Measurements from ENCODE around the gene TGFBR2. TPM values are rescaled to one million over a fixed set of nuclear protein-coding genes. Genes with fewer than 3 reads are reported as not detected.

The TGFBR2 gene
- total RNA-seq, 2 donors from 2014 or later, result 6.0 to 9.6 TPM

DNA sequence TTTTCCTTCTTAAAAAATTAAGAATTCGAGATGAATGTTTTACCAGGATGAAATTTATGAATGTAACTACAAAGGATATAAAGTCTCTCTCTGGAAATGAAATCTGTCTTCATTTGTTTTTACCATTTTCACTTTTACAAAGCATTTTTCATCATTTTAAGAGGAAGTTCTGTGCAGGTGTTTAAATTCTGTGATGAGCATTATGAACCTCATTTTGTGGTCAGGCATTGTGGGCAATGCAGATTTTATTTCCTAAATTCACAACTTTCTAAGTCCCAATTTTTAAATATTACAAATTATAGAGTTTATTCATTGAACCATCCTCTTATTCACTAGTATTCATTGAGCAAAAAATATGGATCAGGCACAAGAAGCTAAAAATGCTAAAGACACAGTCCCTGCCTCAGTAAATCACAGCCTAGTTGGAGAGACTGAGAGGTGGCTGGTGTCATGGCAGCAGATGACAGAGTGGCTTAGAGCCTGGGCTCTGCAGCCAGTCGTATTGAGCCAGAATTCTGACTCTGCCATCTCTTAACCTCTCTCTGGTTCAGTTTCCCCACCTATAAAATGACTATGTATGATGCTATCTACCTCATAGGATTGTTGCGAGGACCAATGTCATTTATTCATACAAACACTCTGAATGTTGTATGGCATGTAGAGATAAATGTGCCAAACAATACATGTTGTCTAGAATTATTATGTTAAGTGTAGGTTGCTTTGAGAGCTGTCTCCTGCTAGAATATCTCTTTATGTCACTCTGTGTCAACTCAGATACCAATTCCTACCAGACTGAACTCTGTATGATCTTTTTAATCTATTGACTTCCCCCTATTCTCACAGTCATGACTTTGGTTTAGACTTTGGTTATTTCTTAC is 7.5 kb upstream of the TGFBR2 start:
- no peak overlapping the region for H3K9ac ChIP-seq (ENCODE audit: extremely low read depth, low read length, poor library complexity, severe bottlenecking)
- H3K4me1 ChIP-seq (ENCODE audit: control insufficient read depth, insufficient read depth, low read length), result no peaks in the 10 kb centered on the region
- H3K27ac ChIP-seq (ENCODE audit: low read depth, low read length), result no peak overlapping the region
- no peak overlapping the region for H3K27ac Mint-ChIP-seq
- H3K27me3 ChIP-seq (ENCODE audit: control insufficient read depth, insufficient read depth, low read length, poor library complexity, severe bottlenecking), result no peaks in the 10 kb centered on the region
- no peak for DNase-seq
- no peaks in the 10 kb centered on the region for H3K36me3 ChIP-seq (ENCODE audit: control insufficient read depth, insufficient read depth, low read length)
- no peak overlapping the region for H3K4me3 ChIP-seq (ENCODE audit: low read length)
- H3K27me3 Mint-ChIP-seq (ENCODE audit: insufficient read depth), result no peaks in the 10 kb centered on the region
- H3K4me1 Mint-ChIP-seq, result peaks cover 12% of the 10 kb centered on the region
- no peaks in the 10 kb centered on the region for H3K9me3 ChIP-seq (ENCODE audit: control insufficient read depth, low read length)
- WGBS, 2 experiments (ENCODE audit: insufficient coverage in 1 of 2, insufficient read length in 1 of 2), result 96 to 100% methylated on average over 1 to 3 of the region's 3 CpGs
- H3K4me3 Mint-ChIP-seq, result no peak overlapping the region
- H3K9me3 Mint-ChIP-seq, result no peaks in the 10 kb centered on the region
- H3K36me3 Mint-ChIP-seq (ENCODE audit: low read depth), result no peaks in the 10 kb centered on the region
- TF ChIP-seq CTCF (conservative IDR thresholded peaks at IDR 0.05), result no peak

- no peak for DNase-seq
- H3K9me3 Mint-ChIP-seq, result no peaks in the 10 kb centered on the region
- Histone ChIP-seq H3K9me3 (ENCODE audit: control insufficient read depth, low read length) (no peaks in the 10 kb centered on the region), H3K9ac (ENCODE audit: extremely low read depth, low read length, poor library complexity, severe bottlenecking) (no peak overlapping the region), H3K27ac (ENCODE audit: low read depth, low read length) (no peak overlapping the region), H3K4me1 (ENCODE audit: control insufficient read depth, insufficient read depth, low read length) (no peaks in the 10 kb centered on the region), H3K36me3 (ENCODE audit: control insufficient read depth, insufficient read depth, low read length) (no peaks in the 10 kb centered on the region), H3K4me3 (ENCODE audit: low read length) (no peak overlapping the region), H3K27me3 (ENCODE audit: control insufficient read depth, insufficient read depth, low read length, poor library complexity, severe bottlenecking) (peaks cover 4% of the 10 kb centered on the region)
- no peaks in the 10 kb centered on the region for H3K36me3 Mint-ChIP-seq (ENCODE audit: low read depth)
- no peaks in the 10 kb centered on the region for H3K27me3 Mint-ChIP-seq (ENCODE audit: insufficient read depth)
- H3K27ac Mint-ChIP-seq, result no peak overlapping the region
- no peak for TF ChIP-seq CTCF (conservative IDR thresholded peaks at IDR 0.05)
- H3K4me3 Mint-ChIP-seq, result no peak overlapping the region
- 88% methylated on average over 1 of the region's 2 CpGs; no CpG with 5 or more reads in 1 of the 2 experiments for WGBS, 2 experiments (ENCODE audit: insufficient coverage in 1 of 2, insufficient read length in 1 of 2)
- peaks cover 22% of the 10 kb centered on the region for H3K4me1 Mint-ChIP-seq
These were observed 5.8 kb upstream of the TGFBR2 start for GRCh38 chr3:30600572-30600971.

DNA sequence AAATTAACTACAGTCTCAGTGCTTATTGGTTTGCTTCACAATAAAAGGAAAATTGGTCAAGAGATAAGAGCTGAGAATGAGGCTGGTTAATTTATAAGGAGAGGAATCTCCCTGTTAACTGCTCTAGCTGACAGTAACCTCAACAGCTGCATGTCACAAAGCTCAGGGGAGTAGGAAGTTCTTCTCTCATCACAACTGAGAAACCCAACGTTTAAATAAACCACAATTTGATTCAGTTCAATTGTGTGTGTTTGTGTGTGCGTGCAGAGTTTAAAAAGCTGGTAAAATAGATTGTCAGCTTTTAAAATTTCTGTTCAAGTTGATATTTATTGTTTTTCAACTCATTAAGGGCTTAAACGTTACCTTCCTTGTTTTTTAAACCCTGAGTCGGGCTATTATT is 3.5 kb upstream of the TGFBR2 start:
- Histone ChIP-seq H3K4me3 (ENCODE audit: low read length) (no peak overlapping the region), H3K36me3 (ENCODE audit: control insufficient read depth, insufficient read depth, low read length) (no peaks in the 10 kb centered on the region), H3K27me3 (ENCODE audit: control insufficient read depth, insufficient read depth, low read length, poor library complexity, severe bottlenecking) (peaks cover 5% of the 10 kb centered on the region), H3K27ac (ENCODE audit: low read depth, low read length) (no peak overlapping the region), H3K9me3 (ENCODE audit: control insufficient read depth, low read length) (no peaks in the 10 kb centered on the region), H3K4me1 (ENCODE audit: control insufficient read depth, insufficient read depth, low read length) (no peaks in the 10 kb centered on the region), H3K9ac (ENCODE audit: extremely low read depth, low read length, poor library complexity, severe bottlenecking) (no peak overlapping the region)
- Mint-ChIP-seq H3K4me1 (peaks cover 20% of the 10 kb centered on the region), H3K36me3 (ENCODE audit: low read depth) (no peaks in the 10 kb centered on the region), H3K9me3 (no peaks in the 10 kb centered on the region), H3K27ac (no peak overlapping the region), H3K4me3 (no peak overlapping the region), H3K27me3 (ENCODE audit: insufficient read depth) (no peaks in the 10 kb centered on the region)
- no peak for DNase-seq
- WGBS, 2 experiments (ENCODE audit: insufficient coverage in 1 of 2, insufficient read length in 1 of 2), result 88% methylated on average over 4 of the region's 4 CpGs; no CpG with 5 or more reads in 1 of the 2 experiments
- no peak for TF ChIP-seq CTCF (conservative IDR thresholded peaks at IDR 0.05)

Measured in endodermal cell (in vitro differentiated cells).